RWPE2 (cell line): ENCODE measurements around the gene EME2.

ENCODE experiments used
- ATAC-seq: fragments of 200-7000 bp; cut with Tn5 transposase; 3 replicates; pipeline ENCODE4 v1.9.1; 2021; ENCODE audit warnings: low read depth
- DNase-seq: peaks from one replicate; pipeline ENCODE4 v3.0.0-alpha.2; 2020; ENCODE audit warnings: low spot score
- H3K27ac ChIP-seq: fragments of 450-650 bp; 2 replicates; pipeline ENCODE4 v1.5.1; 2017; ENCODE audit warnings: mild to moderate bottlenecking; ENCODE audit not compliant: poor library complexity, severe bottlenecking
- H3K27me3 ChIP-seq: fragments of 250-450 bp; sonication (Bioruptor Pico); 2 replicates; pipeline ENCODE4 v1.5.1; 2021; ENCODE audit warnings: mild to moderate bottlenecking, moderate library complexity; ENCODE audit not compliant: insufficient read depth, poor library complexity, severe bottlenecking
- H3K36me3 ChIP-seq: fragments of 250-450 bp; sonication (Bioruptor Pico); 2 replicates; pipeline ENCODE4 v1.5.1; 2020; ENCODE audit warnings: low read depth, mild to moderate bottlenecking, moderate library complexity
- H3K4me1 ChIP-seq: fragments of 250-450 bp; sonication (Bioruptor Pico); 2 replicates; pipeline ENCODE4 v1.5.1; 2021; ENCODE audit warnings: mild to moderate bottlenecking, moderate library complexity; ENCODE audit not compliant: insufficient read depth, poor library complexity, severe bottlenecking
- H3K4me3 ChIP-seq: fragments of 250-450 bp; sonication (Bioruptor Pico); 2 replicates; pipeline ENCODE4 v1.5.1; 2021; ENCODE audit warnings: mild to moderate bottlenecking, moderate library complexity; ENCODE audit not compliant: severe bottlenecking
- H3K9me3 ChIP-seq: fragments of 250-450 bp; sonication (Bioruptor Pico); 2 replicates; pipeline ENCODE4 v1.5.1; 2021; ENCODE audit warnings: mild to moderate bottlenecking, moderate library complexity; ENCODE audit not compliant: severe bottlenecking
- CTCF ChIP-seq: fragments of 450-650 bp; IDR thresholded peaks from one replicate; pipeline ENCODE4 v1.5.1; 2017; ENCODE audit warnings: mild to moderate bottlenecking, moderate library complexity; ENCODE audit not compliant: poor library complexity, severe bottlenecking

The EME2 gene

GRCh38 chr16:1807626-1808025, 35.0 kb downstream of the EME2 start:
- H3K9me3 ChIP-seq, result no peaks in the 10 kb centered on the region
- DNase-seq, result no peak
- no peaks in the 10 kb centered on the region for H3K4me1 ChIP-seq
- no peak overlapping the region for H3K4me3 ChIP-seq
- H3K36me3 ChIP-seq, result peaks cover 39% of the 10 kb centered on the region
- no peaks in the 10 kb centered on the region for H3K27me3 ChIP-seq
- no peak overlapping the region for H3K27ac ChIP-seq
- no peak for TF ChIP-seq CTCF
- no peak for ATAC-seq

- ATAC-seq (no peak), DNase-seq (no peak)
- Histone ChIP-seq H3K4me3 (no peak overlapping the region), H3K27ac (no peak overlapping the region), H3K36me3 (peaks cover 41% of the 10 kb centered on the region), H3K9me3 (no peaks in the 10 kb centered on the region), H3K4me1 (no peaks in the 10 kb centered on the region), H3K27me3 (no peaks in the 10 kb centered on the region)
- no peak for TF ChIP-seq CTCF
Measured at GRCh38 chr16:1808691-1809090, 36.1 kb downstream of the EME2 start.

- Histone ChIP-seq H3K36me3 (peaks cover 41% of the 10 kb centered on the region), H3K9me3 (no peaks in the 10 kb centered on the region), H3K4me3 (no peak overlapping the region), H3K27me3 (no peaks in the 10 kb centered on the region), H3K27ac (no peak overlapping the region), H3K4me1 (no peaks in the 10 kb centered on the region)
- no peak for TF ChIP-seq CTCF
- ATAC-seq (no peak), DNase-seq (no peak)
Measured at GRCh38 chr16:1809281-1809801, 36.7 kb downstream of the EME2 start.

GRCh38 chr16:1810106-1810505, 37.5 kb downstream of the EME2 start:
- H3K9me3 ChIP-seq, result no peaks in the 10 kb centered on the region

More at GRCh38 chr16:1810106-1810505, 37.5 kb downstream of the EME2 start:
- ATAC-seq, result no peak
- no peak overlapping the region for H3K27ac ChIP-seq
- TF ChIP-seq CTCF, result no peak
- no peak for DNase-seq
- no peaks in the 10 kb centered on the region for H3K4me1 ChIP-seq
- no peaks in the 10 kb centered on the region for H3K27me3 ChIP-seq
- peaks cover 43% of the 10 kb centered on the region for H3K36me3 ChIP-seq
- H3K4me3 ChIP-seq, result no peak overlapping the region
